ENCODE results near the gene KRT80. TPM values are rescaled to one million over a fixed set of nuclear protein-coding genes. Genes with fewer than 3 reads are reported as not detected.

Gene KRT80
- polyA plus RNA-seq, 1 donor (not counting 4 experiments of a cell fraction or from before 2014, with no cell fraction given) = 4.1 TPM

GRCh38 chr12:52164624-52165023, 27.2 kb downstream of the KRT80 start:
- no peaks in the 10 kb centered on the region for H4K20me1 ChIP-seq (ENCODE audit: control insufficient read depth, extremely low read depth, insufficient read depth, low read length)
- no peak overlapping the region for H3K4me3 ChIP-seq (ENCODE audit: control insufficient read depth in 2 of 3, extremely low read depth in 1 of 3, insufficient read depth in 2 of 3, low read depth in 1 of 3, low read length in 3 of 3)
- TF ChIP-seq EZH2 (IDR thresholded peaks at IDR 0.05; ENCODE audit: low read length) = no peak
- TF ChIP-seq CTCF (optimal IDR thresholded peaks at IDR 0.05 in 1 of 3, IDR thresholded peaks at IDR 0.05 in 1 of 3, conservative IDR thresholded peaks at IDR 0.05 in 1 of 3; ENCODE audit: extremely low read depth in 1 of 3, insufficient read depth in 2 of 3, low read length in 3 of 3) = no peak
- no peak overlapping the region for H3K27ac ChIP-seq (ENCODE audit: control insufficient read depth, insufficient read depth, low read length)
- no peaks in the 10 kb centered on the region for H3K9me1 ChIP-seq (ENCODE audit: control insufficient read depth, extremely low read depth, insufficient read depth, low read length)
- H3K9me3 ChIP-seq (ENCODE audit: control insufficient read depth, low read depth, low read length) = no peaks in the 10 kb centered on the region
- no peaks in the 10 kb centered on the region for H3K79me2 ChIP-seq (ENCODE audit: control insufficient read depth, insufficient read depth, low read length)
- DNase-seq (ENCODE audit: low read depth, low spot score) (no peak), FAIRE-seq (peak; percentile 20)
- H3K36me3 ChIP-seq (ENCODE audit: control insufficient read depth in 2 of 2, extremely low read depth in 1 of 2, insufficient read depth in 2 of 2, low read length in 2 of 2) = no peaks in the 10 kb centered on the region
- H2AFZ ChIP-seq (ENCODE audit: control insufficient read depth, low read length) = no peak overlapping the region
- dilution Hi-C loops (cut with MboI; ENCODE audit: extremely low pct_ligation_motif_present, low sequenced_read_pairs) = no loop called here
- H3K4me2 ChIP-seq (ENCODE audit: control insufficient read depth, extremely low read depth, insufficient read depth, low read depth, low read length) = no peak overlapping the region
- no peak overlapping the region for H3K9ac ChIP-seq (ENCODE audit: control insufficient read depth, extremely low read depth, insufficient read depth, low read length)
- H3K4me1 ChIP-seq (ENCODE audit: control insufficient read depth, extremely low read depth, insufficient read depth, low read length) = peaks cover 26% of the 10 kb centered on the region
- H3K27me3 ChIP-seq (ENCODE audit: control insufficient read depth, extremely low read depth, insufficient read depth, low read length) = no peaks in the 10 kb centered on the region

- peaks cover 22% of the 10 kb centered on the region for H3K4me1 ChIP-seq (ENCODE audit: control insufficient read depth, extremely low read depth, insufficient read depth, low read length)
- DNase-seq (ENCODE audit: low read depth, low spot score) (no peak), FAIRE-seq (no peak)
- no peaks in the 10 kb centered on the region for H4K20me1 ChIP-seq (ENCODE audit: control insufficient read depth, extremely low read depth, insufficient read depth, low read length)
- no peak overlapping the region for H3K4me2 ChIP-seq (ENCODE audit: control insufficient read depth, extremely low read depth, insufficient read depth, low read depth, low read length)
- no peaks in the 10 kb centered on the region for H3K27me3 ChIP-seq (ENCODE audit: control insufficient read depth, extremely low read depth, insufficient read depth, low read length)
- dilution Hi-C loops (cut with MboI; ENCODE audit: extremely low pct_ligation_motif_present, low sequenced_read_pairs) = no loop called here
- H3K27ac ChIP-seq (ENCODE audit: control insufficient read depth, insufficient read depth, low read length) = no peak overlapping the region
- H3K9me3 ChIP-seq (ENCODE audit: control insufficient read depth, low read depth, low read length) = no peaks in the 10 kb centered on the region
- no peaks in the 10 kb centered on the region for H3K79me2 ChIP-seq (ENCODE audit: control insufficient read depth, insufficient read depth, low read length)
- H3K4me3 ChIP-seq (ENCODE audit: control insufficient read depth in 2 of 3, extremely low read depth in 1 of 3, insufficient read depth in 2 of 3, low read depth in 1 of 3, low read length in 3 of 3) = no peak overlapping the region
- no peak for TF ChIP-seq CTCF (optimal IDR thresholded peaks at IDR 0.05 in 1 of 3, IDR thresholded peaks at IDR 0.05 in 1 of 3, conservative IDR thresholded peaks at IDR 0.05 in 1 of 3; ENCODE audit: extremely low read depth in 1 of 3, insufficient read depth in 2 of 3, low read length in 3 of 3)
- no peak for TF ChIP-seq EZH2 (IDR thresholded peaks at IDR 0.05; ENCODE audit: low read length)
- H3K9ac ChIP-seq (ENCODE audit: control insufficient read depth, extremely low read depth, insufficient read depth, low read length) = no peak overlapping the region
- H3K36me3 ChIP-seq (ENCODE audit: control insufficient read depth in 2 of 2, extremely low read depth in 1 of 2, insufficient read depth in 2 of 2, low read length in 2 of 2) = no peaks in the 10 kb centered on the region
- H3K9me1 ChIP-seq (ENCODE audit: control insufficient read depth, extremely low read depth, insufficient read depth, low read length) = no peaks in the 10 kb centered on the region
- H2AFZ ChIP-seq (ENCODE audit: control insufficient read depth, low read length) = no peak overlapping the region
Observed at GRCh38 chr12:52162981-52163380, 28.8 kb downstream of the KRT80 start.
